ENCODE results near the gene TMEM132C. TPM values are rescaled to one million over a fixed set of nuclear protein-coding genes. Genes with fewer than 3 reads are reported as not detected.

The TMEM132C gene
- total and polyA plus RNA-seq, 2 donors (not counting 3 experiments of a cell fraction or from before 2014, with no cell fraction given) = not detected

- DNase-seq (ENCODE audit: low read depth, low spot score) = no peak
- no TSS peak for BruUV-seq (replicated peaks)
- H3K9me3 ChIP-seq (replicated peaks; ENCODE audit: control insufficient read depth, insufficient read depth, low read length) = peaks cover 9% of the 10 kb centered on the region
- dilution Hi-C loops (cut with MboI; ENCODE audit: extremely low pct_ligation_motif_present, low sequenced_read_pairs) (no loop called here), intact Hi-C loops (cut with micrococcal nuclease) (no loop called here)
- no peak for FAIRE-seq
- no peaks in the 10 kb centered on the region for H4K20me1 ChIP-seq (replicated peaks; ENCODE audit: control insufficient read depth, extremely low read depth, insufficient read depth, low read length)
- CTCF ChIA-PET = no interaction called here
- no peak overlapping the region for H3K27ac ChIP-seq (ENCODE audit: insufficient read depth, low read depth, low read length)
- no peaks in the 10 kb centered on the region for H3K79me2 ChIP-seq (ENCODE audit: control insufficient read depth, insufficient read depth, low read length)
- H3K9me1 ChIP-seq (replicated peaks; ENCODE audit: control insufficient read depth, extremely low read depth, insufficient read depth, low read length) = no peaks in the 10 kb centered on the region
- H2AFZ ChIP-seq (ENCODE audit: low read depth, low read length) = no peak overlapping the region
- no peak overlapping the region for H3K9ac ChIP-seq (replicated peaks; ENCODE audit: extremely low read depth, insufficient read depth, low read length)
- H3K36me3 ChIP-seq (ENCODE audit: control insufficient read depth in 2 of 2, extremely low read depth in 1 of 2, insufficient read depth in 2 of 2, low read length in 2 of 2) = no peaks in the 10 kb centered on the region
- no peaks in the 10 kb centered on the region for H3K27me3 ChIP-seq (ENCODE audit: control insufficient read depth in 2 of 2, insufficient read depth in 2 of 2, low read length in 2 of 2)
- POLR2A ChIA-PET = no interaction called here
- H3K4me2 ChIP-seq (ENCODE audit: insufficient read depth, low read length) = no peak overlapping the region
- TF ChIP-seq, protein P1, sequence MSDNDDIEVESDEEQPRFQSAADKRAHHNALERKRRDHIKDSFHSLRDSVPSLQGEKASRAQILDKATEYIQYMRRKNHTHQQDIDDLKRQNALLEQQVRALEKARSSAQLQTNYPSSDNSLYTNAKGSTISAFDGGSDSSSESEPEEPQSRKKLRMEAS (IDR thresholded peaks at IDR 0.05; ENCODE audit: insufficient read depth, insufficient read length) = no peak
- TF ChIP-seq GATA2 (IDR thresholded peaks at IDR 0.05; ENCODE audit: insufficient read depth, insufficient read length, low read depth, low read length) (no peak), JUN (IDR thresholded peaks at IDR 0.05; ENCODE audit: borderline replicate concordance, insufficient read depth, insufficient read length, low read depth) (no peak), POLR2A (IDR thresholded peaks at IDR 0.05; ENCODE audit: low read depth, low read length) (no peak), EZH2 (IDR thresholded peaks at IDR 0.05; ENCODE audit: borderline replicate concordance, low read depth, low read length, severe bottlenecking) (no peak), FOS (IDR thresholded peaks at IDR 0.05; ENCODE audit: borderline replicate concordance, insufficient read depth, low read length) (no peak), MYC (IDR thresholded peaks at IDR 0.05; ENCODE audit: low read depth, low read length) (no peak), POLR2AphosphoS5 (IDR thresholded peaks at IDR 0.05; ENCODE audit: insufficient read depth, low read depth, low read length) (no peak)
- TF ChIP-seq, protein P2, sequence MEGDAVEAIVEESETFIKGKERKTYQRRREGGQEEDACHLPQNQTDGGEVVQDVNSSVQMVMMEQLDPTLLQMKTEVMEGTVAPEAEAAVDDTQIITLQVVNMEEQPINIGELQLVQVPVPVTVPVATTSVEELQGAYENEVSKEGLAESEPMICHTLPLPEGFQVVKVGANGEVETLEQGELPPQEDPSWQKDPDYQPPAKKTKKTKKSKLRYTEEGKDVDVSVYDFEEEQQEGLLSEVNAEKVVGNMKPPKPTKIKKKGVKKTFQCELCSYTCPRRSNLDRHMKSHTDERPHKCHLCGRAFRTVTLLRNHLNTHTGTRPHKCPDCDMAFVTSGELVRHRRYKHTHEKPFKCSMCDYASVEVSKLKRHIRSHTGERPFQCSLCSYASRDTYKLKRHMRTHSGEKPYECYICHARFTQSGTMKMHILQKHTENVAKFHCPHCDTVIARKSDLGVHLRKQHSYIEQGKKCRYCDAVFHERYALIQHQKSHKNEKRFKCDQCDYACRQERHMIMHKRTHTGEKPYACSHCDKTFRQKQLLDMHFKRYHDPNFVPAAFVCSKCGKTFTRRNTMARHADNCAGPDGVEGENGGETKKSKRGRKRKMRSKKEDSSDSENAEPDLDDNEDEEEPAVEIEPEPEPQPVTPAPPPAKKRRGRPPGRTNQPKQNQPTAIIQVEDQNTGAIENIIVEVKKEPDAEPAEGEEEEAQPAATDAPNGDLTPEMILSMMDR (IDR thresholded peaks at IDR 0.05; ENCODE audit: extremely low read depth in 1 of 2, insufficient read depth in 1 of 2, low read depth in 1 of 2, low read length in 2 of 2) = no peak
- H3K4me3 ChIP-seq (replicated peaks in 1 of 3; ENCODE audit: insufficient read depth in 1 of 3, low read depth in 1 of 3, low read length in 3 of 3) = no peak overlapping the region
- no peaks in the 10 kb centered on the region for H3K4me1 ChIP-seq (ENCODE audit: control insufficient read depth, extremely low read depth, insufficient read depth, low read length)
Observed at GRCh38 chr12:128382946-128383345, 116.0 kb downstream of the TMEM132C start.

Data from endothelial cell of umbilical vein (primary cell).